ENCODE measurements around the gene ANAPC7.

GRCh38 chr12:110333201-110333600 lies 70.3 kb downstream of the ANAPC7 start:
- no peak for TF ChIP-seq POLR2AphosphoS5 (IDR thresholded peaks at IDR 0.05; ENCODE audit: low read depth)
- TF ChIP-seq CTCF (IDR thresholded peaks at IDR 0.05; ENCODE audit: insufficient read depth, low read length), result no peak
- TF ChIP-seq REST (IDR thresholded peaks at IDR 0.05; ENCODE audit: insufficient replicate concordance, low read depth), result no peak

Data from HL-60 (cell line).